ENCODE results near the gene INPP5B.
A peak's percentile ranks its signal among the peaks of the same experiment; 100 is the strongest.

INPP5B gene

DNA sequence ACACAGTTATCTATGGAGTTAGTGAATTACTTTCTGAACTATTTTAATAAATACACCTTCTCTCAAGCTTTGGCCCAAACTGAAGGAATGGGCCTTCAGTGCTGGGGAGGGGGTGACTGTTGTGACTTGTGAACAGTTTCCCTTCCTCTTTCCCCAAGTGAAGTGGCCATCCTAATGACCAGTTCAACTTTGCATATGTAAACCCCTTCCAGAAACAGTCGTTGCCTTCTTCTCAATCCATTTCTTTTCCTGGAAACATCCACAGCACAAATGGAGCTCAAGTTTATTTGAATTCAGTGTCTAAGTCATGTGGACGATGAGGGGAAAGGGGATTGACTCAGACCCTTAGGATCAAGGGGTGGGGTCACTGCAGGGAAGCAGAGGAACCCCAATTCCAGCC is 1.3 kb upstream of the INPP5B start:
- DNase-seq (ENCODE audit: extremely low read depth, low read depth) = no peak
- H3K4me3 ChIP-seq (replicated peaks; ENCODE audit: low read depth, low read length) = no peak overlapping the region
- TF ChIP-seq, protein P1, sequence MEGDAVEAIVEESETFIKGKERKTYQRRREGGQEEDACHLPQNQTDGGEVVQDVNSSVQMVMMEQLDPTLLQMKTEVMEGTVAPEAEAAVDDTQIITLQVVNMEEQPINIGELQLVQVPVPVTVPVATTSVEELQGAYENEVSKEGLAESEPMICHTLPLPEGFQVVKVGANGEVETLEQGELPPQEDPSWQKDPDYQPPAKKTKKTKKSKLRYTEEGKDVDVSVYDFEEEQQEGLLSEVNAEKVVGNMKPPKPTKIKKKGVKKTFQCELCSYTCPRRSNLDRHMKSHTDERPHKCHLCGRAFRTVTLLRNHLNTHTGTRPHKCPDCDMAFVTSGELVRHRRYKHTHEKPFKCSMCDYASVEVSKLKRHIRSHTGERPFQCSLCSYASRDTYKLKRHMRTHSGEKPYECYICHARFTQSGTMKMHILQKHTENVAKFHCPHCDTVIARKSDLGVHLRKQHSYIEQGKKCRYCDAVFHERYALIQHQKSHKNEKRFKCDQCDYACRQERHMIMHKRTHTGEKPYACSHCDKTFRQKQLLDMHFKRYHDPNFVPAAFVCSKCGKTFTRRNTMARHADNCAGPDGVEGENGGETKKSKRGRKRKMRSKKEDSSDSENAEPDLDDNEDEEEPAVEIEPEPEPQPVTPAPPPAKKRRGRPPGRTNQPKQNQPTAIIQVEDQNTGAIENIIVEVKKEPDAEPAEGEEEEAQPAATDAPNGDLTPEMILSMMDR (IDR thresholded peaks at IDR 0.05; ENCODE audit: low read depth, low read length, missing control alignments) = no peak

DNA sequence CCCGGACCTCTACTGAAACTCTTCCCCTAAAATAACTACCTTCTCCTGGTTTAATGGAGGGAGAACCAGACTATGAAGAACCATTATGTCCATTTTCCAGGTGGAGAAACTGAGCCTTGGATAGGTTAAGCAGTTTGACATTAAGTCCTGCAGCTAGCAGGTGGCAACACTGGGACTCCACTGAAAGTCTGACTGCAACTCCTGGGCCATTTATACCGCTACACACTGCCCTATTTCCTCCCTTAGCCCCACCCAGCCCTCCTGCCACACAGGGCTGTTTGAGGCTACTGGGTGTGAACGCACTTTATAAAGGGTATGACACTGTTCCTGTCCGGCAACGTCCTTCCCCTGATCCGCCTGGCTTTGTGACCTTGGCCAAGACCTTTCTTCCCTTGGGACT is 511 bp upstream of the INPP5B start:
- no peak overlapping the region for H3K4me3 ChIP-seq (replicated peaks; ENCODE audit: low read depth, low read length)
- TF ChIP-seq, protein P1 (IDR thresholded peaks at IDR 0.05; ENCODE audit: low read depth, low read length, missing control alignments) = no peak
- no peak for DNase-seq (ENCODE audit: extremely low read depth, low read depth)

DNA sequence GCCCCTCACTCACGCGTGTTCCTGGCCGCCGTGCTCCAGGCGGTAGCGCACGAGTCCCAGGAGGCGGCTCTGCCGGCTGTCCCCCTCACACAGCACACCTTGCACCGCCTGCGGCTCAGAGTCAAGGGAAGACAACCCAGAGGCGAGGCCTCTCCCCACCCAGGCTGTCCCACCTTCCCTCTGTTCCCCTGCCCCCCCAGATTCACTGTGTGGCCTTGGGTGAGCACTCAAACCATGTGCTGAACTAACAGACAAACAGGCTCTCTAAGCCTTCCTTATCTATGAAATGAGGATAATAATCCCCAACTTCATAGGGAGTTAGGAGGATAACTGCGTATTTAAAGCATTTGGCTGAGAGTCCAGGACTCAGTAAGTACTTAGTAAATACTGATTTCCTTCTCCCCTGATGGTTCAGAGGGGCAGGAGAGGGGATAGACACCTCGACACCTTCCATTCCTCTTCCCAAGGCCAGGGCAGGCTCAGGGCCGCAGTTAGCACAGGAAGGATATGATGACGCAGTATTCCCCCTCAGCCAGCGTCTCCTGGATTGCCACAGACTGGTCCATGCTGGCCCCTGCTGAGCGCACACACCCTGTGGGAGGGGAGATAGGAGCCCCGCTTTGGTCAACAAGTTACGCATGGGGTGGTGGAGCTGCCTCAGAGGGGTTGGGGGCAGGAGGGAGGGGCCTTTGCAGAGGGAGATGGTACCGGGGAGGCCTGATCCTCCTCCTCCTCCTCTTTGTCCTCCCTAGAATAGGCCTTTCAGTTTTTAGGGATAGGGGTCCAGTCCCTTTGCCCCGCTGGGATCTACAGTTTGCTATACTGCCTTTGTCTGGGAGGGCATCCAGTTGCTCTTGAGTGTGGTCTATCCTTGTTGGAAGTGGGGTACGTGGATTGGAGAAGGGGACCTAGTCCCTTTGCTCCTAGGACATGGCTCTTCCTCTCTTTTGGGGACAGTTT is 830 bp downstream of the INPP5B start:
- DNase-seq (ENCODE audit: extremely low read depth, low read depth) = peak; percentile 62
- TF ChIP-seq, protein P1 (IDR thresholded peaks at IDR 0.05; ENCODE audit: low read depth, low read length, missing control alignments) = no peak
- H3K4me3 ChIP-seq (replicated peaks; ENCODE audit: low read depth, low read length) = peak overlapping the region; percentile 56

DNA sequence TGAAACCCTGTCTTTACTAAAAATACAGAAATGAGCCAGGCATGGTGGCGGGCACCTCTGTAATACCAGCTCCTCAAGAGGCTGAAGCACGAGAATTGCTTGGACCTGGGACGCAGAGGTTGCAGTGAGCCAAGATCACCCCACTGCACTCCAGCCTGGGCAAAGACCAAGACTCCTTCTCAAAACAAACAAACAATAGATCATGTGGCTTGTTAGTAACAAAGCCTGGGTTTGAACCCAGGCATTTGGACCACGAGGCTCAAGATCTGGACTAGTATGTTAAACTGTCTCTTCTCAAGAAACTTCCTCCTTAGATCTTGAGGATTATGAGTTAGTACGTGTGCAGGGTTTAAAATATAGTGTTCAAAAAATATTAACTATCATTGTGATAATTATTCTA is 1.6 kb downstream of the INPP5B start:
- H3K4me3 ChIP-seq (replicated peaks; ENCODE audit: low read depth, low read length) = peak overlapping the region; percentile 56; the same call in 1 of the 2 replicates
- TF ChIP-seq, protein P1 (IDR thresholded peaks at IDR 0.05; ENCODE audit: low read depth, low read length, missing control alignments) = no peak
- DNase-seq (ENCODE audit: extremely low read depth, low read depth) = no peak

DNA sequence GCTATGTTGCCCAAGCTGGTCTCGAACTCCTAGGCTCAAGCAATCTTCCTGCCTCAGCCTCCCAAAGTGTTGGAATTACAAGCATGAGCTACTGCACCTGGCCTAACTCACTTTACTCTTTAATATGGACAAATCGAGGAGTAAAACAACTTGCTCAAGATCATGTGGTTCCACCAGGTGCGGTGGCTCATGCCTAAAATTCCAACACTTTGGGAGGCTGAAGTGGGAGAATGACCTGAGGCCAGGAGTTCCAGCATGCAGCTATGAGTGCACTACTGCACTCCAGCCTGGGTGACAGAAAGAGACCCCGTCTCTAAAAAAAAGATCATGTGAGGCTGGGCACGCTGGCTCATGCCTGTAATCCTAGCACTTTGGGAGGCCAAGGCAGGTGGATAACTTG is 2.0 kb downstream of the INPP5B start:
- TF ChIP-seq, protein P1 (IDR thresholded peaks at IDR 0.05; ENCODE audit: low read depth, low read length, missing control alignments) = no peak
- H3K4me3 ChIP-seq (replicated peaks; ENCODE audit: low read depth, low read length) = no peak overlapping the region

DNA sequence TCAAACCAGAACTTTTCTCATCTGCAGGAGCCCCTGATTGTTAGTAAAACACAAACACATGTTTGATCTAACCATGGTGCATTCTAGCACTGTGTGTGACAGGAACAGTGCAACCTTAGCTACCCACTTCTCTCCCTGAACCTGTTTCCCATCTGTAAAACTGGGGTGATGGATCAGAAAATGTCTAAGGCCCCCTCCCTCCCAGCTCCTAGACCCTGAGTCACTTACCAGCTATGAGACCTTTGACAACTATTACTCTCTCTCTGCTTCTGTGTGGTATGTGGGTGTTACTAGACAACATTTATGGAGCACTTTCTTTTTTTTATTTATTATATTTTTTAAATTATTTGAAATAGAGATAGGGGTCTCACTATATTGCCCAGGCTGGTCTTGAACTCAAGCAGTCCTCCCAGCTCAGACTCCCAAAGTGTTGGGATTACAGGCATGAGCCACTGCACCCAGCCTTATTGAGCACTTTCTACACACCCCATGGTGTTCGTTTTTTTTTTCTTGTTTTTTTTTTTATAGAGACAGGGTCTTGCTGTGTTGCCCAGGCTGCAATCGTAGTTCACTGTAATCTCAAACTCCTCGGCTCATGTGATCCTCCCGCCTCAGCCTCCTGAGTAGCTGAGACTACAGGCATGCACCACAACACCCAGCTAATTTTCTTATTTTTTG is 2.6 kb downstream of the INPP5B start:
- no peak for DNase-seq (ENCODE audit: extremely low read depth, low read depth)
- TF ChIP-seq, protein P1 (IDR thresholded peaks at IDR 0.05; ENCODE audit: low read depth, low read length, missing control alignments) = no peak
- H3K4me3 ChIP-seq (replicated peaks; ENCODE audit: low read depth, low read length) = no peak overlapping the region

More for the DNA sequence above, 2.0 kb downstream of the INPP5B start:
- no peak for DNase-seq (ENCODE audit: extremely low read depth, low read depth)

Data from HFF-Myc (cell line).